ENCODE data around the gene APEH.

GRCh38 chr3:49717959-49718857 lies 44.1 kb downstream of the APEH start:
- no peak for TF ChIP-seq ZNF510 (tag by site-specific recombination; IDR thresholded peaks at IDR 0.05; ENCODE audit: insufficient replicate concordance)
- TF ChIP-seq ZNF660 (tag by site-specific recombination; IDR thresholded peaks at IDR 0.05), result no peak
- TF ChIP-seq ZNF561 (tag by site-specific recombination; IDR thresholded peaks at IDR 0.05; ENCODE audit: borderline replicate concordance), result no peak
- no peak for TF ChIP-seq ZFP3 (tag by site-specific recombination; IDR thresholded peaks at IDR 0.05; ENCODE audit: low read depth)
- no peak for TF ChIP-seq REST (tag by site-specific recombination; IDR thresholded peaks at IDR 0.05)
- no peak for TF ChIP-seq CTCF (tag by site-specific recombination; IDR thresholded peaks at IDR 0.05)
- TF ChIP-seq PBX3 (CRISPR knock-in tag; IDR thresholded peaks at IDR 0.05), result no peak
- TF ChIP-seq ZBTB21 (tag by site-specific recombination; IDR thresholded peaks at IDR 0.05), result no peak
- no peak for TF ChIP-seq TCF7L2 (IDR thresholded peaks at IDR 0.05; ENCODE audit: borderline replicate concordance, low read depth, low read length)
